ENCODE results near the gene U2AF2. TPM values are rescaled to one million over a fixed set of nuclear protein-coding genes. Genes with fewer than 3 reads are reported as not detected.

U2AF2 gene
- total and polyA plus RNA-seq, 2 of the 4 experiments (the other 2 are of a cell fraction), result 120 to 260 TPM

DNA sequence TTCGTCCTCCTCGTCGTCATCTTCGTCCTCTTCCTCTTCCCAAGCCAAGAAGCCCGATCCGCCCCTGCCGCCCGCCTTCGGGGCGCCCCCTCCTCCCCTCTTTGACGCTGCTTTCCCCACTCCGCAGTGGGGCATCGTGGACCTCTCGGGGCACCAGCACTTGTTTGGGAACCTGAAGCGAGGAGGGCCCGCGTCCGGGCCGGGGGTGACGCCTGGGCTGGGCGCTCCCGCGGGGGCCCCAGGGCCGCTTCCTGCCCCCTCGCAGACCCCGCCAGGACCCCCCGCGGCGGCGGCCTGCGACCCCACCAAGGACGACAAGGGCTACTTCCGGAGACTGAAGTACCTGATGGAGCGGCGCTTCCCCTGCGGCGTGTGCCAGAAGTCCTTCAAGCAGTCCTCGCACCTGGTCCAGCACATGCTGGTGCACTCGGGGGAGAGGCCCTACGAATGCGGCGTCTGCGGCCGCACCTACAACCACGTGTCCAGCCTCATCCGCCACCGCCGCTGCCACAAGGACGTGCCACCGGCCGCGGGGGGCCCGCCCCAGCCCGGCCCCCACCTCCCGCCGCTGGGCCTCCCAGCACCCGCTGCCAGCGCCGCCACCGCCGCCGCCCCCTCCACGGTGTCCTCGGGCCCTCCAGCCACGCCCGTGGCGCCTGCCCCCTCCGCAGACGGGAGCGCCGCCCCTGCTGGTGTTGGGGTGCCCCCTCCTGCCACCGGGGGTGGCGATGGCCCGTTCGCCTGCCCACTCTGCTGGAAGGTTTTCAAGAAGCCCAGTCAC, 40.7 kb upstream of the U2AF2 start:
- H3K4me3 ChIP-seq (ENCODE audit: insufficient read depth, low read depth, low read length), result no peak overlapping the region
- no TSS peak for BruUV-seq (replicated peaks)
- H3K4me2 ChIP-seq (ENCODE audit: low read depth, low read length), result no peak overlapping the region
- no peak overlapping the region for H3K9ac ChIP-seq (ENCODE audit: low read depth, low read length)
- H3K18ac ChIP-seq (ENCODE audit: low read depth, low read length), result no peak overlapping the region
- in situ Hi-C loops (cut with MboI; ENCODE audit: low sequenced_read_pairs) (no loop called here), intact Hi-C loops (cut with micrococcal nuclease) (no loop called here), dilution Hi-C loops (cut with HindIII; ENCODE audit: low sequenced_read_pairs, unreplicated experiment) (no loop called here)
- DNase-seq, result no peak
- no peak overlapping the region for H2BK120ac ChIP-seq (ENCODE audit: low read depth, low read length)
- peaks cover 30% of the 10 kb centered on the region for H4K20me1 ChIP-seq (ENCODE audit: insufficient read depth, low read length)
- H2BK20ac ChIP-seq (ENCODE audit: low read depth, low read length), result no peak overlapping the region
- H3K27me3 ChIP-seq (ENCODE audit: control insufficient read depth, insufficient read depth, low read length), result no peaks in the 10 kb centered on the region
- no peak overlapping the region for H2AK5ac ChIP-seq (ENCODE audit: low read depth, low read length)
- no peak overlapping the region for H4K5ac ChIP-seq (ENCODE audit: low read depth, low read length)
- H2BK15ac ChIP-seq (ENCODE audit: low read depth, low read length), result no peak overlapping the region
- peaks cover 35 to 55% of the 10 kb centered on the region in 2 experiments for H3K79me1 ChIP-seq (ENCODE audit: low read depth in 1 of 2, low read length in 2 of 2)
- peaks cover 44% of the 10 kb centered on the region for H3K36me3 ChIP-seq (ENCODE audit: control insufficient read depth, insufficient read depth, low read length)
- H3K4ac ChIP-seq (ENCODE audit: low read depth, low read length), result no peak overlapping the region
- H2BK5ac ChIP-seq (ENCODE audit: low read depth, low read length, poor library complexity, severe bottlenecking), result no peak overlapping the region
- no peak for ATAC-seq (ENCODE audit: low read depth)
- peaks cover 13% of the 10 kb centered on the region for H3K9me1 ChIP-seq (ENCODE audit: insufficient read depth, low read length)
- H3K56ac ChIP-seq (ENCODE audit: extremely low read depth, insufficient read depth, low read length), result no peak overlapping the region
- H2AFZ ChIP-seq (replicated peaks; ENCODE audit: low read length, poor library complexity), result no peak overlapping the region
- H3K27ac ChIP-seq (ENCODE audit: insufficient read depth, low read length), result no peak overlapping the region
- CTCF ChIA-PET, result no interaction called here
- no peak for TF ChIP-seq CHD1 (IDR thresholded peaks at IDR 0.05; ENCODE audit: low read depth, low read length)
- TF ChIP-seq, protein P1, sequence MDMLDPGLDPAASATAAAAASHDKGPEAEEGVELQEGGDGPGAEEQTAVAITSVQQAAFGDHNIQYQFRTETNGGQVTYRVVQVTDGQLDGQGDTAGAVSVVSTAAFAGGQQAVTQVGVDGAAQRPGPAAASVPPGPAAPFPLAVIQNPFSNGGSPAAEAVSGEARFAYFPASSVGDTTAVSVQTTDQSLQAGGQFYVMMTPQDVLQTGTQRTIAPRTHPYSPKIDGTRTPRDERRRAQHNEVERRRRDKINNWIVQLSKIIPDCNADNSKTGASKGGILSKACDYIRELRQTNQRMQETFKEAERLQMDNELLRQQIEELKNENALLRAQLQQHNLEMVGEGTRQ (IDR thresholded peaks at IDR 0.05; ENCODE audit: low read depth, low read length), result no peak
- no peak for TF ChIP-seq MXI1 (IDR thresholded peaks at IDR 0.05; ENCODE audit: borderline replicate concordance, low read depth, low read length)
- no peak for TF ChIP-seq POLR2A (IDR thresholded peaks at IDR 0.05; ENCODE audit: low read depth, low read length)
- no peak for TF ChIP-seq RCOR1 (IDR thresholded peaks at IDR 0.05; ENCODE audit: insufficient replicate concordance, low read length)
- TF ChIP-seq MAFK (IDR thresholded peaks at IDR 0.05; ENCODE audit: low read depth, low read length), result no peak
- no peak for TF ChIP-seq MAZ (IDR thresholded peaks at IDR 0.05; ENCODE audit: borderline replicate concordance, low read depth, low read length)
- TF ChIP-seq BHLHE40 (IDR thresholded peaks at IDR 0.05; ENCODE audit: low read depth, low read length), result no peak
- TF ChIP-seq FOS (IDR thresholded peaks at IDR 0.05; ENCODE audit: low read depth, low read length), result no peak
- TF ChIP-seq, protein P2, sequence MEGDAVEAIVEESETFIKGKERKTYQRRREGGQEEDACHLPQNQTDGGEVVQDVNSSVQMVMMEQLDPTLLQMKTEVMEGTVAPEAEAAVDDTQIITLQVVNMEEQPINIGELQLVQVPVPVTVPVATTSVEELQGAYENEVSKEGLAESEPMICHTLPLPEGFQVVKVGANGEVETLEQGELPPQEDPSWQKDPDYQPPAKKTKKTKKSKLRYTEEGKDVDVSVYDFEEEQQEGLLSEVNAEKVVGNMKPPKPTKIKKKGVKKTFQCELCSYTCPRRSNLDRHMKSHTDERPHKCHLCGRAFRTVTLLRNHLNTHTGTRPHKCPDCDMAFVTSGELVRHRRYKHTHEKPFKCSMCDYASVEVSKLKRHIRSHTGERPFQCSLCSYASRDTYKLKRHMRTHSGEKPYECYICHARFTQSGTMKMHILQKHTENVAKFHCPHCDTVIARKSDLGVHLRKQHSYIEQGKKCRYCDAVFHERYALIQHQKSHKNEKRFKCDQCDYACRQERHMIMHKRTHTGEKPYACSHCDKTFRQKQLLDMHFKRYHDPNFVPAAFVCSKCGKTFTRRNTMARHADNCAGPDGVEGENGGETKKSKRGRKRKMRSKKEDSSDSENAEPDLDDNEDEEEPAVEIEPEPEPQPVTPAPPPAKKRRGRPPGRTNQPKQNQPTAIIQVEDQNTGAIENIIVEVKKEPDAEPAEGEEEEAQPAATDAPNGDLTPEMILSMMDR (conservative IDR thresholded peaks at IDR 0.05; ENCODE audit: low read depth, low read length), result no peak
- no peak for TF ChIP-seq NFE2L2 (IDR thresholded peaks at IDR 0.05; ENCODE audit: low read depth, low read length)
- TF ChIP-seq RAD21 (IDR thresholded peaks at IDR 0.05; ENCODE audit: low read length), result no peak
- TF ChIP-seq, protein P3, sequence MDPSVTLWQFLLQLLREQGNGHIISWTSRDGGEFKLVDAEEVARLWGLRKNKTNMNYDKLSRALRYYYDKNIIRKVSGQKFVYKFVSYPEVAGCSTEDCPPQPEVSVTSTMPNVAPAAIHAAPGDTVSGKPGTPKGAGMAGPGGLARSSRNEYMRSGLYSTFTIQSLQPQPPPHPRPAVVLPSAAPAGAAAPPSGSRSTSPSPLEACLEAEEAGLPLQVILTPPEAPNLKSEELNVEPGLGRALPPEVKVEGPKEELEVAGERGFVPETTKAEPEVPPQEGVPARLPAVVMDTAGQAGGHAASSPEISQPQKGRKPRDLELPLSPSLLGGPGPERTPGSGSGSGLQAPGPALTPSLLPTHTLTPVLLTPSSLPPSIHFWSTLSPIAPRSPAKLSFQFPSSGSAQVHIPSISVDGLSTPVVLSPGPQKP (IDR thresholded peaks at IDR 0.05; ENCODE audit: borderline replicate concordance, low read depth, low read length), result no peak
- no peak for TF ChIP-seq CEBPB (IDR thresholded peaks at IDR 0.05; ENCODE audit: low read depth, low read length)
- H3K14ac ChIP-seq (replicated peaks; ENCODE audit: low read depth, low read length), result no peak overlapping the region
- H3K23ac ChIP-seq (ENCODE audit: low read depth, low read length), result no peak overlapping the region
- POLR2A ChIA-PET (ENCODE audit: unreplicated experiment), result no interaction called here
- H3K9me3 ChIP-seq (ENCODE audit: control insufficient read depth, insufficient read depth, low read length), result peaks cover 5% of the 10 kb centered on the region; the same call in 1 of the 2 replicates
- no peak overlapping the region for H2AK9ac ChIP-seq (replicated peaks; ENCODE audit: low read depth, low read length, poor library complexity)
- H4K91ac ChIP-seq (ENCODE audit: insufficient read depth, low read depth, low read length), result no peak overlapping the region
- 98 to 100% methylated on average over 4 to 41 of the region's 75 CpGs for WGBS, 2 experiments (ENCODE audit: extremely low coverage in 2 of 2, insufficient read length in 1 of 2)
- H3K4me1 ChIP-seq (ENCODE audit: control insufficient read depth, insufficient read depth, low read length), result peaks cover 5% of the 10 kb centered on the region
- no peak overlapping the region for H4K8ac ChIP-seq (ENCODE audit: low read depth in 2 of 2, low read length in 2 of 2)
